ENCODE results near the gene GDA. TPM values are rescaled to one million over a fixed set of nuclear protein-coding genes. Genes with fewer than 3 reads are reported as not detected.

GDA gene
- total RNA-seq, 2 donors from 2014 or later, result 1.6 to 4.4 TPM

GRCh38 chr9:72187121-72187695 is 38.0 kb downstream of the GDA start:
- Histone ChIP-seq H3K9me3 (no peaks in the 10 kb centered on the region), H3K4me1 (no peaks in the 10 kb centered on the region), H3K27me3 (no peaks in the 10 kb centered on the region), H3K27ac (no peak overlapping the region), H3K4me3 (no peak overlapping the region), H3K36me3 (replicated peaks in 1 of 2; ENCODE audit: insufficient read depth in 1 of 2, low read depth in 2 of 2) (no peaks in the 10 kb centered on the region)
- no peak for TF ChIP-seq POLR2A (IDR thresholded peaks at IDR 0.05)
- WGBS, 2 donors, result 18 to 28% methylated on average over 3 of the region's 3 CpGs
- ATAC-seq, result no peak
- DNase-seq, result no peak
- intact Hi-C loops (cut with DNase I), result no loop called here

DNA sequence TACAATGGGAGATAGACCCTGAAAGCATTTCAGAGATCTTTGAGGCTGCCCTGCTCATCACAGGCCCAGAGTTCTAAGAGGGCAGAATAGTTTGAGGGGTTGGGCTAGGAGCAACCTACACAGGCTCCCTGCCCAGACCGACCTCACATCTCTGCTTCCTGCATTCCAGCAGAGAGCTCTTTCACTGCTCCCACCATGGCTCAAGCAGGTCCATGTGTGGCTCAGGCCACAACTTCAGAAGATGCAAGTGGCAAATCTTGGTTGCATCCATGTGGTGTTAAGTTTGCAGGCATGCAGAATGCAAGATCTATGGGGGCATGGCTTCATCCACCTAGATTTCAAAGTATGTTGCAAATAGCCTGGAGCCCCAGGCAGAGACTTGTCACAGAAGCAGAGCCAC is 39.0 kb downstream of the GDA start:
- Histone ChIP-seq H3K36me3 (replicated peaks in 1 of 2; ENCODE audit: insufficient read depth in 1 of 2, low read depth in 2 of 2) (no peaks in the 10 kb centered on the region), H3K9me3 (no peaks in the 10 kb centered on the region), H3K27ac (no peak overlapping the region), H3K4me3 (no peak overlapping the region), H3K4me1 (no peaks in the 10 kb centered on the region), H3K27me3 (no peaks in the 10 kb centered on the region)
- 50 to 71% methylated on average over 1 of the region's 1 CpG for WGBS, 2 donors
- no peak for DNase-seq
- intact Hi-C loops (cut with DNase I), result no loop called here
- TF ChIP-seq, protein P1, sequence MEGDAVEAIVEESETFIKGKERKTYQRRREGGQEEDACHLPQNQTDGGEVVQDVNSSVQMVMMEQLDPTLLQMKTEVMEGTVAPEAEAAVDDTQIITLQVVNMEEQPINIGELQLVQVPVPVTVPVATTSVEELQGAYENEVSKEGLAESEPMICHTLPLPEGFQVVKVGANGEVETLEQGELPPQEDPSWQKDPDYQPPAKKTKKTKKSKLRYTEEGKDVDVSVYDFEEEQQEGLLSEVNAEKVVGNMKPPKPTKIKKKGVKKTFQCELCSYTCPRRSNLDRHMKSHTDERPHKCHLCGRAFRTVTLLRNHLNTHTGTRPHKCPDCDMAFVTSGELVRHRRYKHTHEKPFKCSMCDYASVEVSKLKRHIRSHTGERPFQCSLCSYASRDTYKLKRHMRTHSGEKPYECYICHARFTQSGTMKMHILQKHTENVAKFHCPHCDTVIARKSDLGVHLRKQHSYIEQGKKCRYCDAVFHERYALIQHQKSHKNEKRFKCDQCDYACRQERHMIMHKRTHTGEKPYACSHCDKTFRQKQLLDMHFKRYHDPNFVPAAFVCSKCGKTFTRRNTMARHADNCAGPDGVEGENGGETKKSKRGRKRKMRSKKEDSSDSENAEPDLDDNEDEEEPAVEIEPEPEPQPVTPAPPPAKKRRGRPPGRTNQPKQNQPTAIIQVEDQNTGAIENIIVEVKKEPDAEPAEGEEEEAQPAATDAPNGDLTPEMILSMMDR (IDR thresholded peaks at IDR 0.05), result no peak
- no peak for TF ChIP-seq POLR2A (IDR thresholded peaks at IDR 0.05)
- ATAC-seq, result no peak

DNA sequence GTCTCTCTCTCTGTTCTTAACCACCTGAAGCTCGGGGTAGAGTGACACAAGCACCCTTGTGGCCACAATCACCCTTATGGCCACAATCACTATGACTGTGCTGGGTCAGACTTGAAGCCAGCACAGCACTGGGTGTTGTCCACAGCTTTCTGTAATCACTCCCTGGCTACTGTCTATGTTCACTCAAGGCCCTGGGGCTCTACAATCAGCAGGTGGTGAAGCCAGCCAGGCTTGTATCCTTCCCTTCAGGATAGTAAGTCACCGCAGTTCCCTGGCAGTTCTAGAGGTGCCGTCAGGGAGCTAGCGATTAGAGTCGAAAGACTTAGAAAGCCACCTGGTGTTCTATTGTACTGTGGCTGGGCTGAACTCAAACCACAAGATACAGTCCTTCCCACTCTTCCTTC is 44.2 kb downstream of the GDA start:
- TF ChIP-seq, protein P1 (IDR thresholded peaks at IDR 0.05), result no peak
- no peak for TF ChIP-seq POLR2A (IDR thresholded peaks at IDR 0.05)

GRCh38 chr9:72199238-72199637 is 50.0 kb downstream of the GDA start:
- no peak for DNase-seq
- Histone ChIP-seq H3K27ac (no peak overlapping the region), H3K4me3 (no peak overlapping the region), H3K27me3 (no peaks in the 10 kb centered on the region), H3K4me1 (no peaks in the 10 kb centered on the region), H3K9me3 (no peaks in the 10 kb centered on the region), H3K36me3 (replicated peaks in 1 of 2; ENCODE audit: insufficient read depth in 1 of 2, low read depth in 2 of 2) (no peaks in the 10 kb centered on the region)
- 41 to 53% methylated on average over 3 of the region's 3 CpGs for WGBS, 2 donors
- TF ChIP-seq, protein P1 (IDR thresholded peaks at IDR 0.05), result no peak
- no peak for TF ChIP-seq POLR2A (IDR thresholded peaks at IDR 0.05)
- intact Hi-C loops (cut with DNase I), result no loop called here
- no peak for ATAC-seq

More for the DNA sequence above, 44.2 kb downstream of the GDA start:
- Histone ChIP-seq H3K4me1 (no peaks in the 10 kb centered on the region), H3K27ac (no peak overlapping the region), H3K27me3 (no peaks in the 10 kb centered on the region), H3K9me3 (no peaks in the 10 kb centered on the region), H3K4me3 (no peak overlapping the region), H3K36me3 (replicated peaks in 1 of 2; ENCODE audit: insufficient read depth in 1 of 2, low read depth in 2 of 2) (no peaks in the 10 kb centered on the region)
- DNase-seq, result no peak
- 64 to 76% methylated on average over 5 of the region's 5 CpGs for WGBS, 2 donors
- intact Hi-C loops (cut with DNase I), result no loop called here
- ATAC-seq, result no peak

DNA sequence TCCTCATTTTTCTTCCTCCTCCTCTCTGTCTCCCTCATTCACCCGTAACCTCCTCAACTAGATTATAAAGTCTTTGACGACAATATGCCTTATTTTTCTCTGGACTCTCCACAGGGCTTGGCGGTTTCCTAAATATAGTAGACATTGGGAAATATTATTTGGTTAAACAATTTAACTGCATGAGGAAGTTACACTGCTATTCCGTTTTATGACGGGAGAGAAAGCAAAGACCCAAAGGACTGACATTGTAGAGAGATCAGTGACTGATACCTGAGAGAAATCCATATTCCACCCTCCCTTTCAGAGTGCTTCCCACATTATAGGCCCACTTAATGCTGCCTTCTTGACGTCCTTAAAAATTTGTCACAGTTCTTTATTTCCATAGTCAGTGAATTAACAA is 51.2 kb downstream of the GDA start:
- Histone ChIP-seq H3K4me1 (no peaks in the 10 kb centered on the region), H3K4me3 (no peak overlapping the region), H3K9me3 (no peaks in the 10 kb centered on the region), H3K27me3 (no peaks in the 10 kb centered on the region), H3K36me3 (replicated peaks in 1 of 2; ENCODE audit: insufficient read depth in 1 of 2, low read depth in 2 of 2) (no peaks in the 10 kb centered on the region), H3K27ac (no peak overlapping the region)
- DNase-seq (no peak), ATAC-seq (no peak)
- TF ChIP-seq, protein P1 (IDR thresholded peaks at IDR 0.05), result no peak
- TF ChIP-seq POLR2A (IDR thresholded peaks at IDR 0.05), result no peak
- intact Hi-C loops (cut with DNase I), result no loop called here
- 72% methylated on average over 6 of the region's 6 CpGs for WGBS, 2 donors

Measured in body of pancreas (tissue), 4 donors.